IgD-negative memory B cell (primary cell): ENCODE results near the gene COX6B2. TPM values are rescaled to one million over a fixed set of nuclear protein-coding genes. Genes with fewer than 3 reads are reported as not detected.

Source experiments
- H3K27ac Mint-ChIP-seq, 3 donors: one replicate each; pipeline ENCODE4 v1.8.0; 2020 to 2022; ENCODE audit warnings: mild to moderate bottlenecking in 3 of 3, mixed read lengths in 3 of 3, moderate library complexity in 1 of 3
- H3K27me3 Mint-ChIP-seq: one replicate; pipeline ENCODE4 v1.8.0; 2021; ENCODE audit warnings: mixed read lengths
- H3K36me3 Mint-ChIP-seq: one replicate; pipeline ENCODE4 v1.8.0; 2020; ENCODE audit warnings: mild to moderate bottlenecking, mixed read lengths
- H3K4me1 Mint-ChIP-seq, 3 donors: one replicate each; pipeline ENCODE4 v1.8.0; 2020 to 2022; ENCODE audit warnings: mixed read lengths in 3 of 3, mild to moderate bottlenecking in 1 of 3
- H3K4me3 Mint-ChIP-seq, 4 donors: one replicate each; pipeline ENCODE4 v1.8.0; 2020 to 2022; ENCODE audit warnings: mild to moderate bottlenecking in 4 of 4, mixed read lengths in 4 of 4, moderate library complexity in 3 of 4
- H3K9me3 Mint-ChIP-seq, 3 donors: one replicate each; pipeline ENCODE4 v1.8.0; 2020 to 2021; ENCODE audit warnings: mixed read lengths in 3 of 3, mild to moderate bottlenecking in 1 of 3
- polyA plus RNA-seq: library from polyadenylated mRNA; unstranded; fragments of 300-500 nt; fragmentation: Illumina TruSeq; gene quantifications from one replicate; pipeline ENCODE4 v1.2.3, GENCODE V29; 2021

COX6B2 gene
- polyA plus RNA-seq, 1 donor from 2014 or later: not detected

GRCh38 chr19:55358943-55359908 is 4.7 kb upstream of the COX6B2 start:
- peaks cover 22% of the 10 kb centered on the region for H3K27me3 Mint-ChIP-seq
- H3K36me3 Mint-ChIP-seq: peaks cover 2% of the 10 kb centered on the region
- H3K4me1 Mint-ChIP-seq: no peaks in the 10 kb centered on the region
- H3K9me3 Mint-ChIP-seq: peaks cover 0 to 2% (median 0%) of the 10 kb centered on the region in 3 donors
- H3K27ac Mint-ChIP-seq: no peak overlapping the region
- H3K4me3 Mint-ChIP-seq: no peak overlapping the region

DNA sequence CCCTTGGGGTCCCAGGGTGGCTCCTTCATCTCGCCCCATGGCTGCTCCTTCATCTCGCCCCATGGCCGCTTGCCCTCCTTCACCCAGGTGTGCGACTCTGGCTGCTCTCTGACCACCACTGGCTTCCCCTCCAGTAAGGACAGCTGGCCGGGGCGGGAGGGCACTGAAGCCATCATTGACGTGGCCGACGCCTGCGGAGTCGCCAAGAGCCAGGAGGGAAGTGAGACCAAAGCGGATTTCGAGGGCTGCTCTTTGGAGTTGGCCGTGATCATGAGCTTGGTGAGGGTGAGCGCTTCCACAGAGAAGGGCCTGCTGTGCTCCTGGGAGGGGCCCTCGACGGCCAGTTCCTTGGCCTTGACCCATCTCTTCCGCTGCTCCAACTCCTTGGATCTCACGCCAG is 4.0 kb upstream of the COX6B2 start:
- Mint-ChIP-seq H3K4me1 (peaks cover 0 to under 1% (median 0%) of the 10 kb centered on the region in 3 donors), H3K36me3 (peaks cover 2% of the 10 kb centered on the region), H3K4me3 (no peak overlapping the region), H3K9me3 (peaks cover 0 to 2% (median 0%) of the 10 kb centered on the region in 3 donors), H3K27ac (no peak overlapping the region), H3K27me3 (peaks cover 24% of the 10 kb centered on the region)

DNA sequence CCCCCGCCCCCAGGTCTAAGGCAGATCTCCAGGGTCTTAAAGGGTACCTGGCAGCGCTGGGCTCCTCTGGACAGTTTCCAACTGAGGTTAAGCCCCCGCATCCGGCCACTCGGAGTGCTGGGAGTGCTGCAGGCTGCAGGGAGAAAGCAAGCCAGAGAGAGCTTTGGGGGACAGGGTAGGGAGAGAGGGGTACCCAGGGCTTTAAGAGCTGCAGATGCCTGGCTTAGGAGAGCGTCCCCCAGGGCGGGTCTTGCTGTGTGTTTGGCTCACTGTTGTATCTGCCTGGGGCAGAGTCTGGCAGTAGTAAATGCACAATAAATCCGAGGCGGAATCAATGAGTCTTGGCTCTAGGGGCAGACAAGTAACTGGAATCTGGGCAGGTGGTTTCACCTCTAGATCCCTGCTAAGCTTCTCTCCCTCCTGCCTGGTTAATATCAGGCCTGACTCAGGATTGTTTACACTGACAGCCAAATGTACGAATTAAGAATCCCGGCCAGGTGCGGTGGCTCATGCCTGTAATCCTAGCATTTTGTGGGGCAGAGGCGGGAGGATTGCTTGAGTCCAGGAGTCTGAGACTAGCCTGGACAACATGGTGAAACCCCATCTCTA is 798 bp upstream of the COX6B2 start:
- Mint-ChIP-seq H3K4me1 (peaks cover 4 to 9% (median 5%) of the 10 kb centered on the region in 3 donors), H3K4me3 (no peak overlapping the region), H3K9me3 (peaks cover 0 to 5% (median 0%) of the 10 kb centered on the region in 3 donors), H3K36me3 (peaks cover 2% of the 10 kb centered on the region), H3K27ac (no peak overlapping the region), H3K27me3 (peaks cover 46% of the 10 kb centered on the region)

DNA sequence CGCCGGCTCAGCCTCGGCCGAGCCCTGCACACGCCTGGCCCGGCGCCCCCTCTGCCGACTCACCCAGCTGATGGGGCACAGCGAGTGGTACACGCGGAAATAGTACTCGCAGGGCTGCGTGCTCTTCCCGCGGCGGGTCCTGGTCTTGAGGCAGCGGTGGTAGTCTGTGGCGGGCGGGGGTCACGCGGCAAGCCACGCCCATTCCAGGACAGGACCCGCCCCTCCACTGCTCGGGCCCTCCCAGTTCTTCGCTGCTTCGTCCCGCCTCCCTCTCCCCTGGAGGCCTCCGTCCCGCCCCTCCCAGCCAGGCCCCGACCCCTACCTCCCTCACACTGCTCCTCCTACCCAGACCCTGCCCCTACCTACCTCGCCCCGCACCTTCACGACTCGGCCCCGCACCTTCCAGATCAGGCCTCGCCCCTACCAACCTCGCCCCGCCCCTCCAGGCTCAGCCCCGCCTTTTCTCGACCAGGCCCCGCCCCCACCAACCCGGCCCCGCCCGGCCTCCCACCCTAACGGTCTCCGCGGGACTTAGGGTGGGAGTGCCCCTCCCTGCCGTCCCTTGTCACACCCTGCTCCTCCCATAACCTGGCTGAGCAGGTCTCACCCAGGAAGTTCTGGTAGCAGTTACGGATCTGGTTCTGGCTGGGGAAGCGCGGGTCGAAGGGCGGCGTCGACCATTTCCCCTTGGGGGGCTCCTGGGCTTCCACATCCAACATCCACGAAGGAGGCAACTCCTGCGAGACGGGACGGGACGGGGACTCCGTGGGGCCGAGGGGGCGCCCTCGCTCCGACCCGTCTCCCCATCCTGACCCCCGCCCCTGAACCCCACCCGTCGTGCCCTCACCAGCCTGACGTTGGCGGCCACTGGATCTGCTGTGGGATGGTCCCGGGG is 469 bp downstream of the COX6B2 start:
- H3K27me3 Mint-ChIP-seq: peaks cover 46% of the 10 kb centered on the region
- H3K4me1 Mint-ChIP-seq: peaks cover 4 to 9% (median 5%) of the 10 kb centered on the region in 3 donors
- H3K27ac Mint-ChIP-seq: peak overlapping the region in 1 of 3 donors; percentile 39
- peak overlapping the region in 3 of 4 donors; percentile 68 to 89 (median 85) for H3K4me3 Mint-ChIP-seq
- H3K36me3 Mint-ChIP-seq: peaks cover 2% of the 10 kb centered on the region
- peaks cover 0 to 5% (median 0%) of the 10 kb centered on the region in 3 donors for H3K9me3 Mint-ChIP-seq

GRCh38 chr19:55353356-55353802 is 1.1 kb downstream of the COX6B2 start:
- Mint-ChIP-seq H3K4me1 (peaks cover 4 to 9% (median 5%) of the 10 kb centered on the region in 3 donors), H3K27me3 (peaks cover 46% of the 10 kb centered on the region), H3K36me3 (peaks cover 2% of the 10 kb centered on the region), H3K27ac (no peak overlapping the region), H3K9me3 (peaks cover 0 to 5% (median 0%) of the 10 kb centered on the region in 3 donors), H3K4me3 (peak overlapping the region; percentile 50 to 89 (median 76))

DNA sequence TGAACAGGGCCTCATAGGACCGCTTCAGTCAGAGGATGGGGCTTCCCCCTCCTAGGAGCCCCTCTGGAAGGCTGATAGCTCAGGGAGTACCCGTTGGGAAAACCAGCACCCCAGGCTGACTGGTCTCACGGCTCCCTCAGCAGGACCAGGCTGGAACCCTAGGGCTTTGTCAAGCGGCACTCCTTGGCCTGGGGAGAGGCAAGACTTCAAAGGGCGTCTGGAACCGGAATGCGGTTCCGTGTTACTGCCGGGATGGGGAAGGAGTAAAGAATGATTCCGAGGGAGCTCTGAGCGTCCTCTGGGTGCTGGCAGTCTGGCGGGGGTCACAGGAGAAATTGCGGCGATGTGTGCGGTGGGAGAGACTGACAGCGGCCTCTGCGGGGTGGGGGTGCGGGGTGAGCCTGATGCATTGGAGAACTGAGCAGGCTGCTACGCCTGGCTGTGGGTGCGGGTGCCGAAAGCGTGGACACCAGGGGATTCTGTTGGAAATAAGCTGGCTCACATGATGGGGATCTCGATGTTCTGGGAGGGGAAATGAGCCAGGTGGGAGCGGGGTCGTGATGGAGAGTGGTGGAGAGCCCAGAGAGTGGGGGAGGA is 1.9 kb downstream of the COX6B2 start:
- peaks cover 0 to 3% (median 0%) of the 10 kb centered on the region in 3 donors for H3K9me3 Mint-ChIP-seq
- H3K4me3 Mint-ChIP-seq: peak overlapping the region in 3 of 4 donors; percentile 19 to 73 (median 50)
- H3K4me1 Mint-ChIP-seq: peaks cover 4 to 9% (median 5%) of the 10 kb centered on the region in 3 donors
- H3K36me3 Mint-ChIP-seq: peaks cover 2% of the 10 kb centered on the region
- peaks cover 47% of the 10 kb centered on the region for H3K27me3 Mint-ChIP-seq
- H3K27ac Mint-ChIP-seq: peak overlapping the region in 1 of 3 donors; percentile 6

- no peaks in the 10 kb centered on the region for H3K36me3 Mint-ChIP-seq
- H3K27ac Mint-ChIP-seq: peak overlapping the region in 1 of 3 donors; percentile 69
- H3K9me3 Mint-ChIP-seq: peaks cover 0 to 3% (median 0%) of the 10 kb centered on the region in 3 donors
- H3K4me1 Mint-ChIP-seq: peaks cover 4 to 9% (median 5%) of the 10 kb centered on the region in 3 donors
- H3K27me3 Mint-ChIP-seq: peaks cover 44% of the 10 kb centered on the region
- H3K4me3 Mint-ChIP-seq: no peak overlapping the region
Observed at GRCh38 chr19:55352040-55352439, 2.5 kb downstream of the COX6B2 start.

- Mint-ChIP-seq H3K4me3 (no peak overlapping the region), H3K9me3 (peaks cover 0 to 3% (median 0%) of the 10 kb centered on the region in 3 donors), H3K27ac (no peak overlapping the region), H3K27me3 (peaks cover 34% of the 10 kb centered on the region), H3K36me3 (no peaks in the 10 kb centered on the region), H3K4me1 (peaks cover 4 to 9% (median 5%) of the 10 kb centered on the region in 3 donors)
Observed at GRCh38 chr19:55350620-55351315, 3.8 kb downstream of the COX6B2 start.

GRCh38 chr19:55348317-55349034 is 6.0 kb downstream of the COX6B2 start:
- H3K9me3 Mint-ChIP-seq: peaks cover 0 to 3% (median 0%) of the 10 kb centered on the region in 3 donors
- H3K4me1 Mint-ChIP-seq: peaks cover 4 to 9% (median 5%) of the 10 kb centered on the region in 3 donors
- H3K27ac Mint-ChIP-seq: no peak overlapping the region
- H3K36me3 Mint-ChIP-seq: no peaks in the 10 kb centered on the region
- H3K27me3 Mint-ChIP-seq: peaks cover 25% of the 10 kb centered on the region
- H3K4me3 Mint-ChIP-seq: no peak overlapping the region

GRCh38 chr19:55347442-55348009 is 7.0 kb downstream of the COX6B2 start:
- H3K4me1 Mint-ChIP-seq: peaks cover 0 to 2% (median 0%) of the 10 kb centered on the region in 3 donors
- no peak overlapping the region for H3K4me3 Mint-ChIP-seq
- no peaks in the 10 kb centered on the region for H3K36me3 Mint-ChIP-seq
- H3K27me3 Mint-ChIP-seq: peaks cover 16% of the 10 kb centered on the region
- no peak overlapping the region for H3K27ac Mint-ChIP-seq
- H3K9me3 Mint-ChIP-seq: peaks cover 0 to 3% (median 0%) of the 10 kb centered on the region in 3 donors

- Mint-ChIP-seq H3K36me3 (no peaks in the 10 kb centered on the region), H3K27ac (no peak overlapping the region), H3K4me3 (no peak overlapping the region), H3K4me1 (no peaks in the 10 kb centered on the region), H3K27me3 (peaks cover 10% of the 10 kb centered on the region), H3K9me3 (peaks cover 0 to 3% (median 0%) of the 10 kb centered on the region in 3 donors)
Observed at GRCh38 chr19:55346725-55347441, 7.6 kb downstream of the COX6B2 start.
